HG03039 (cell line): ENCODE measurements around the gene ASB16.

Source experiments
- ATAC-seq: cut with Tn5 transposase; IDR thresholded peaks from one replicate; pipeline ENCODE4 v1.9.1; 2021; ENCODE audit warnings: mild to moderate bottlenecking, moderate library complexity; ENCODE audit not compliant: unreplicated experiment

The ASB16 gene

GRCh38 chr17:44207743-44208142 is 37.2 kb downstream of the ASB16 start:
- ATAC-seq: no peak

- no peak for ATAC-seq
Measured at GRCh38 chr17:44209786-44210341, 39.4 kb downstream of the ASB16 start.

GRCh38 chr17:44210342-44211192 is 40.1 kb downstream of the ASB16 start:
- peak; percentile 76 for ATAC-seq

GRCh38 chr17:44211281-44212265 is 41.1 kb downstream of the ASB16 start:
- ATAC-seq: no peak

GRCh38 chr17:44212507-44213402 is 42.3 kb downstream of the ASB16 start:
- ATAC-seq: no peak

- no peak for ATAC-seq
Measured at GRCh38 chr17:44213403-44214229, 43.1 kb downstream of the ASB16 start.

- no peak for ATAC-seq
Measured at GRCh38 chr17:44214230-44214494, 43.7 kb downstream of the ASB16 start.

GRCh38 chr17:44214896-44215295 is 44.4 kb downstream of the ASB16 start:
- ATAC-seq: no peak

- ATAC-seq: no peak
Measured at GRCh38 chr17:44216173-44216572, 45.7 kb downstream of the ASB16 start.

- ATAC-seq: no peak
Measured at GRCh38 chr17:44216694-44217093, 46.2 kb downstream of the ASB16 start.

GRCh38 chr17:44217738-44218343 is 47.3 kb downstream of the ASB16 start:
- ATAC-seq: peak; percentile 0

- peak; percentile 33 for ATAC-seq
Measured at GRCh38 chr17:44218344-44219107, 48.0 kb downstream of the ASB16 start.

- peak; percentile 23 for ATAC-seq
Measured at GRCh38 chr17:44219108-44219615, 48.7 kb downstream of the ASB16 start.

- peak; percentile 11 for ATAC-seq
Measured at GRCh38 chr17:44219616-44220212, 49.2 kb downstream of the ASB16 start, which contains the start of gene UBTF. Gene UBTF, minus strand, starts transcription at chr17:44219675. Its CDS starts 1,446 bp downstream, at chr17:44218229.

GRCh38 chr17:44220213-44221083 is 49.9 kb downstream of the ASB16 start:
- peak; percentile 3 for ATAC-seq

- ATAC-seq: no peak
Measured at GRCh38 chr17:44221084-44221861, 50.8 kb downstream of the ASB16 start.
